HEK293T (cell line): ENCODE results near the gene ITIH1.

Experiments
- FOXM1 ChIP-seq: fragments of 450-650 bp; IDR thresholded peaks from 2 replicates; pipeline ENCODE4 v1.6.1; 2017; ENCODE audit warnings: mild to moderate bottlenecking, borderline replicate concordance
- HDGF ChIP-seq: fragments of 450-650 bp; IDR thresholded peaks from 2 replicates; pipeline ENCODE4 v1.6.1; 2017; ENCODE audit warnings: antibody characterized with exemption, borderline replicate concordance
- SP1 ChIP-seq: fragments of 450-650 bp; IDR thresholded peaks from 2 replicates; pipeline ENCODE4 v1.6.1; 2017
- SUZ12 ChIP-seq: fragments of 450-650 bp; IDR thresholded peaks from 2 replicates; pipeline ENCODE4 v1.6.1; 2016; ENCODE audit warnings: mild to moderate bottlenecking
- TARDBP ChIP-seq: fragments of 450-650 bp; IDR thresholded peaks from 2 replicates; pipeline ENCODE4 v1.6.1; 2016

DNA sequence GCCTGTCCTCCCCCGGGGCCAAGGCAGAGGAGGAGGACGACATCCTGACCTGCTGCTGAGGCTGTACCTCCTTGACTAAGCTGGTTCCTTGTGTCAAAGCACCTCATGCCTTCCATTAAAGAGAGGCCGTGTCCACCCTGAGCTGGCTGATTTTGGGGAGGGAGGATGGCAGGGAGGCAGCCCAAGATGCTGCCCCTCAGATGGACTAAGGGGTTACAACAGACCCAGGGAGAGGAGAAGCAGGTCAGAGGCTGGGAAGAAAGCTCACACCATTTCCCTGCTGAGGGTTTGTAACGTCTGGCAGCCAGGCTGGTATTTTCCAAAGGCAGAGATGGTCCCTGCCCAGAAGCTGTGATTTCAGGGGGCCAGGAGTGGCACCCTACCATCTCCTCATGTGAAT, 14.5 kb downstream of the ITIH1 start:
- no peak for TF ChIP-seq FOXM1
- TF ChIP-seq TARDBP = no peak
- TF ChIP-seq SUZ12 = no peak
- no peak for TF ChIP-seq HDGF
- TF ChIP-seq SP1 = no peak
